NT2/D1 (cell line): ENCODE measurements around the gene CDV3.

Experiments
- YY1 ChIP-seq: IDR thresholded peaks from 2 replicates; pipeline ENCODE4 v1.6.1; 2011; ENCODE audit not compliant: insufficient read length, insufficient read depth
- ZNF274 ChIP-seq: IDR thresholded peaks from 2 replicates; pipeline ENCODE4 v1.6.1; 2011; ENCODE audit warnings: mild to moderate bottlenecking, low read depth, low read length

DNA sequence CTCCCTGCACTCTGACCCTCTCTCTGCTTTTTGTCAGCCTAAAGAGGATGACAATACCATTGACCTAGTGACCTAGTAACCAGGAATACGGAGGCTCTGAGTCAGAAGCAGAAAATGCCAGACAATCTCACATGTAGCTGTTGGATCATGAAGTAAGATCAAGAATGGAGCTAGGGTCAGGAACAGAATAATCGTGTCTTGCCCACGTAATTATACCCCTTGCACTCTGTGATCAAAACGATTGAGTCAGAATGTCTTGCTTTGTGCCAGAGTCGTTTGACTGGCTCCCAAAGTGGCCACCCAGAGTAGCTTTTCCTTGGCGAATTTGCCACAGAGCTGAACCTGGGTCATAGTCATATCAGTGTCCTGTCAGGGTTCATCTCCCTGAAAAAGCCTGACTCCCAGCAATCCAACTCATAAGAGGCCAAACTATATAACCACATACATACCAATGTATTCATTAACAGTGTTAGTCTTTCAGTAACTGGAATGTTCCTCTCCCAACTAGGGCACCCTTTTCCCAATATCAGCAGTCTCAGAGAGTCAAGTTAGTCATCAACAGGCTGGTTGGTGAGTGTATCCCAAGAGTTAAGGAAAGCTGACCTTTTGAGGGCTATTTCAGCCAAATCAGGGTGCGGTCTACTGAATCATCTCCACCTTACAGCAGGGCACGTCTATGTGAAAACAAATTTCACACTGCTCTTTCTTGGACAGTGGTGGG lies 5.0 kb upstream of the CDV3 start:
- TF ChIP-seq YY1 (no peak), ZNF274 (no peak)
